Measurements from ENCODE around the gene TPH2.

The TPH2 gene

GRCh38 chr12:71958993-71959578, 20.4 kb downstream of the TPH2 start:
- no peak for DNase-seq (ENCODE audit: low spot score)

- DNase-seq (ENCODE audit: low spot score): peak; percentile 31
Observed at GRCh38 chr12:71967211-71967610, 28.6 kb downstream of the TPH2 start.

GRCh38 chr12:71969330-71969729, 30.7 kb downstream of the TPH2 start:
- no peak for DNase-seq (ENCODE audit: low spot score)

- DNase-seq (ENCODE audit: low spot score): no peak
Observed at GRCh38 chr12:71970031-71970430, 31.4 kb downstream of the TPH2 start.

GRCh38 chr12:71972441-71973074, 33.9 kb downstream of the TPH2 start:
- no peak for DNase-seq (ENCODE audit: low spot score)

GRCh38 chr12:71973687-71974086, 35.0 kb downstream of the TPH2 start:
- DNase-seq (ENCODE audit: low spot score): no peak

GRCh38 chr12:71980538-71980937, 41.9 kb downstream of the TPH2 start:
- DNase-seq (ENCODE audit: low spot score): no peak

- no peak for DNase-seq (ENCODE audit: low spot score)
Observed at GRCh38 chr12:71981149-71981548, 42.5 kb downstream of the TPH2 start.

- DNase-seq (ENCODE audit: low spot score): no peak
Observed at GRCh38 chr12:71994715-71995114, 56.1 kb downstream of the TPH2 start.

GRCh38 chr12:71999795-72000194, 61.1 kb downstream of the TPH2 start:
- no peak for DNase-seq (ENCODE audit: low spot score)

- no peak for DNase-seq (ENCODE audit: low spot score)
Observed at GRCh38 chr12:72000969-72001648, 62.5 kb downstream of the TPH2 start.

- DNase-seq (ENCODE audit: low spot score): no peak
Observed at GRCh38 chr12:72006766-72007165, 68.1 kb downstream of the TPH2 start.

GRCh38 chr12:72010356-72010755, 71.7 kb downstream of the TPH2 start:
- DNase-seq (ENCODE audit: low spot score): no peak

- no peak for DNase-seq (ENCODE audit: low spot score)
Observed at GRCh38 chr12:72011374-72011773, 72.7 kb downstream of the TPH2 start.

- DNase-seq (ENCODE audit: low spot score): no peak
Observed at GRCh38 chr12:72012874-72013273, 74.2 kb downstream of the TPH2 start.

- no peak for DNase-seq (ENCODE audit: low spot score)
Observed at GRCh38 chr12:72015895-72016294, 77.2 kb downstream of the TPH2 start.

- DNase-seq (ENCODE audit: low spot score): peak; percentile 79
Observed at GRCh38 chr12:72017054-72017651, 78.5 kb downstream of the TPH2 start.

GRCh38 chr12:72018036-72018435, 79.4 kb downstream of the TPH2 start:
- DNase-seq (ENCODE audit: low spot score): no peak

GRCh38 chr12:72024613-72025012, 86.0 kb downstream of the TPH2 start:
- DNase-seq (ENCODE audit: low spot score): no peak

GRCh38 chr12:72025524-72025923, 86.9 kb downstream of the TPH2 start:
- no peak for DNase-seq (ENCODE audit: low spot score)

GRCh38 chr12:72028966-72029365, 90.3 kb downstream of the TPH2 start:
- no peak for DNase-seq (ENCODE audit: low spot score)

GRCh38 chr12:72030277-72030676, 91.6 kb downstream of the TPH2 start:
- DNase-seq (ENCODE audit: low spot score): no peak

- DNase-seq (ENCODE audit: low spot score): no peak
Observed at GRCh38 chr12:72031066-72031465, 92.4 kb downstream of the TPH2 start.

All from putamen (tissue), 1 donor.